Measurements from ENCODE around the gene FSTL5. TPM values are rescaled to one million over a fixed set of nuclear protein-coding genes. Genes with fewer than 3 reads are reported as not detected.
A peak's percentile ranks its signal among the peaks of the same experiment; 100 is the strongest.

FSTL5 gene
- total RNA-seq, 1 experiment from 2014 or later, result not detected

DNA sequence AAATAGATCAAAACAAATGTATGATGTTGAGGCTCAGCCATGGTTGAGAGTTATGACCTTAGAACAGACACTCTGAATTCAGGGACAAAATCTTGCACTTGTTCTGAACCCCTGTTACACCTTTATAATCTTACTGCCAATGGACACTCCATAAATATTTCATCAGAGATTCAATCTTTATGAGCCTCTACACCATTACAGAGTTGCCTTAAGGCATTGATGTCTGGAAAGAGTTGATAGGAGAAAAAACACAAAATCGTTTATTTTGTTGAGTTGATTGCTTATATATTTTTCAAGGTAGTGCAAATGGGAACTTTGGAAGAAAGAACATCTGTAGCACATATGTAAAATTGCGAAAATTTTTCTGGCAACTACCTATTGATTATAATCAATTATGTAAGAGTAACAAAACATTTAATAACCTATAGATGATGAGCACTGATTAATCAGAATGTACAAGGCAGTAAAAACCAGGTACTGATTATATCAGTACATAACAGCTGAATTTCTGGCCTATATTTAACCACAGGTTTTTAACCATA is 568.5 kb downstream of the FSTL5 start:
- H4K20me1 ChIP-seq (ENCODE audit: insufficient read depth), result no peaks in the 10 kb centered on the region
- intact Hi-C loops (cut with micrococcal nuclease), result no loop called here
- no peaks in the 10 kb centered on the region for H3K9me2 ChIP-seq (ENCODE audit: insufficient read depth)
- ChIA-PET POLR2A (no interaction called here), CTCF (no interaction called here), RAD21 (ENCODE audit: low non-redundant PET in 1 of 2, low total read pairs in 2 of 2, uncharacterized antibody in 2 of 2, unreplicated experiment in 2 of 2) (no interaction called here)
- no peak overlapping the region for H3K4me3 ChIP-seq (replicated peaks in 1 of 2; ENCODE audit: low read depth in 1 of 2, low read length in 2 of 2)
- BruUV-seq (replicated peaks), result no TSS peak
- peak overlapping the region; percentile 83 for H2AFZ ChIP-seq (ENCODE audit: low read depth, low read length, poor library complexity, severe bottlenecking)
- no peak overlapping the region for H3K27ac ChIP-seq (ENCODE audit: low read depth, low read length)
- no peak overlapping the region for H3K9ac ChIP-seq (ENCODE audit: low read length)
- H3K27me3 ChIP-seq (ENCODE audit: insufficient read depth, low read length), result no peaks in the 10 kb centered on the region
- H3K4me1 ChIP-seq (ENCODE audit: control insufficient read depth in 1 of 2, insufficient read depth in 2 of 2, low read length in 2 of 2), result no peaks in the 10 kb centered on the region
- H3K9me3 ChIP-seq (ENCODE audit: control insufficient read depth in 1 of 2, insufficient read depth in 1 of 2, low read depth in 1 of 2, low read length in 2 of 2), result no peaks in the 10 kb centered on the region
- no peaks in the 10 kb centered on the region for H3K36me3 ChIP-seq (ENCODE audit: control insufficient read depth in 1 of 2, insufficient read depth in 2 of 2, low read length in 2 of 2)
- H3K79me2 ChIP-seq (ENCODE audit: insufficient read depth, low read length), result no peaks in the 10 kb centered on the region
- no peak for DNase-seq (ENCODE audit: low read depth, low spot score)
- H3K4me2 ChIP-seq (ENCODE audit: low read length), result no peak overlapping the region
- TF ChIP-seq EZH2 (IDR thresholded peaks at IDR 0.05) (no peak), RAD21 (IDR thresholded peaks at IDR 0.05; ENCODE audit: low read depth) (no peak), FOSL1 (IDR thresholded peaks at IDR 0.05; ENCODE audit: low read depth) (no peak), ELF1 (IDR thresholded peaks at IDR 0.05; ENCODE audit: borderline replicate concordance, low read depth) (no peak), JUND (IDR thresholded peaks at IDR 0.05) (no peak)
- TF ChIP-seq, protein P1, sequence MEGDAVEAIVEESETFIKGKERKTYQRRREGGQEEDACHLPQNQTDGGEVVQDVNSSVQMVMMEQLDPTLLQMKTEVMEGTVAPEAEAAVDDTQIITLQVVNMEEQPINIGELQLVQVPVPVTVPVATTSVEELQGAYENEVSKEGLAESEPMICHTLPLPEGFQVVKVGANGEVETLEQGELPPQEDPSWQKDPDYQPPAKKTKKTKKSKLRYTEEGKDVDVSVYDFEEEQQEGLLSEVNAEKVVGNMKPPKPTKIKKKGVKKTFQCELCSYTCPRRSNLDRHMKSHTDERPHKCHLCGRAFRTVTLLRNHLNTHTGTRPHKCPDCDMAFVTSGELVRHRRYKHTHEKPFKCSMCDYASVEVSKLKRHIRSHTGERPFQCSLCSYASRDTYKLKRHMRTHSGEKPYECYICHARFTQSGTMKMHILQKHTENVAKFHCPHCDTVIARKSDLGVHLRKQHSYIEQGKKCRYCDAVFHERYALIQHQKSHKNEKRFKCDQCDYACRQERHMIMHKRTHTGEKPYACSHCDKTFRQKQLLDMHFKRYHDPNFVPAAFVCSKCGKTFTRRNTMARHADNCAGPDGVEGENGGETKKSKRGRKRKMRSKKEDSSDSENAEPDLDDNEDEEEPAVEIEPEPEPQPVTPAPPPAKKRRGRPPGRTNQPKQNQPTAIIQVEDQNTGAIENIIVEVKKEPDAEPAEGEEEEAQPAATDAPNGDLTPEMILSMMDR (IDR thresholded peaks at IDR 0.05 in 2 of 3, conservative IDR thresholded peaks at IDR 0.05 in 1 of 3; ENCODE audit: borderline replicate concordance in 1 of 3, insufficient read depth in 1 of 3, low read depth in 2 of 3, low read length in 2 of 3), result no peak
- TF ChIP-seq, protein P2, sequence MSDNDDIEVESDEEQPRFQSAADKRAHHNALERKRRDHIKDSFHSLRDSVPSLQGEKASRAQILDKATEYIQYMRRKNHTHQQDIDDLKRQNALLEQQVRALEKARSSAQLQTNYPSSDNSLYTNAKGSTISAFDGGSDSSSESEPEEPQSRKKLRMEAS (IDR thresholded peaks at IDR 0.05), result no peak
- ATAC-seq, result no peak

DNA sequence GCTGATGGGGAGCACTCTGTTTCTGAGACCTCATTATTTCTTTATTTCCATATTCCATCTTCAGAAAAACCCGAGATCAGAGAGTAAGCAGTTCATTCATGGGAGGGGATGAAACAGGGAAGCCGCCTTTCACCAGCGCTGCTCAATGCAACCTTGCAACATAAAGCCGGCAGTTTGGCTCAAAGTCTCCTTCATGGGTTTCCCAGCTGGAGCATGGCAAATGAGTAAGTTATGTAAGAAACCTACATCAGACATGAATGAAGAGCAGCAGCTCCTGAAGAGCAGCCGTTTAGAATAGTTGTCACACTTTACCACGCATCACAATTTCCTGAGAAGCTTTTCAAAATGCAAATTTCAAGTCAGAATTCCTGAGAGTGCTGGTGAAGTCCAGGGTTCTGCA is 578.8 kb downstream of the FSTL5 start:
- Histone ChIP-seq H3K4me2 (ENCODE audit: low read length) (no peak overlapping the region), H3K27me3 (ENCODE audit: insufficient read depth, low read length) (no peaks in the 10 kb centered on the region), H3K4me1 (ENCODE audit: control insufficient read depth in 1 of 2, insufficient read depth in 2 of 2, low read length in 2 of 2) (no peaks in the 10 kb centered on the region), H4K20me1 (ENCODE audit: insufficient read depth) (no peaks in the 10 kb centered on the region), H3K79me2 (ENCODE audit: insufficient read depth, low read length) (no peaks in the 10 kb centered on the region), H3K9me2 (ENCODE audit: insufficient read depth) (no peaks in the 10 kb centered on the region), H3K27ac (ENCODE audit: low read depth, low read length) (no peak overlapping the region), H3K4me3 (replicated peaks in 1 of 2; ENCODE audit: low read depth in 1 of 2, low read length in 2 of 2) (no peak overlapping the region), H2AFZ (ENCODE audit: low read depth, low read length, poor library complexity, severe bottlenecking) (no peak overlapping the region), H3K9me3 (ENCODE audit: control insufficient read depth in 1 of 2, insufficient read depth in 1 of 2, low read depth in 1 of 2, low read length in 2 of 2) (no peaks in the 10 kb centered on the region), H3K9ac (ENCODE audit: low read length) (no peak overlapping the region), H3K36me3 (ENCODE audit: control insufficient read depth in 1 of 2, insufficient read depth in 2 of 2, low read length in 2 of 2) (no peaks in the 10 kb centered on the region)
- DNase-seq (ENCODE audit: low read depth, low spot score) (no peak), ATAC-seq (no peak)
- RAD21 ChIA-PET (ENCODE audit: low non-redundant PET in 1 of 2, low total read pairs in 2 of 2, uncharacterized antibody in 2 of 2, unreplicated experiment in 2 of 2), result no interaction called here
- CTCF ChIA-PET, result no interaction called here
- BruUV-seq (replicated peaks), result no TSS peak
- POLR2A ChIA-PET, result no interaction called here
- TF ChIP-seq FOSL1 (IDR thresholded peaks at IDR 0.05; ENCODE audit: low read depth) (no peak), CBX3 (IDR thresholded peaks at IDR 0.05; ENCODE audit: low read depth) (no peak), ELF1 (IDR thresholded peaks at IDR 0.05; ENCODE audit: borderline replicate concordance, low read depth) (no peak), CEBPB (IDR thresholded peaks at IDR 0.05; ENCODE audit: low read depth) (no peak), EGR1 (IDR thresholded peaks at IDR 0.05; ENCODE audit: low read depth) (no peak), YY1 (IDR thresholded peaks at IDR 0.05; ENCODE audit: extremely low read depth, insufficient replicate concordance, low read depth, low read length) (no peak), POLR2AphosphoS5 (IDR thresholded peaks at IDR 0.05; ENCODE audit: low read depth, low read length) (no peak), RAD21 (IDR thresholded peaks at IDR 0.05; ENCODE audit: low read depth) (no peak), SP1 (IDR thresholded peaks at IDR 0.05; ENCODE audit: low read depth) (no peak), EZH2 (IDR thresholded peaks at IDR 0.05) (no peak), ZFX (IDR thresholded peaks at IDR 0.05) (no peak), ZNF274 (IDR thresholded peaks at IDR 0.05; ENCODE audit: low read depth, low read length) (no peak), SRF (IDR thresholded peaks at IDR 0.05; ENCODE audit: low read depth) (no peak)
- TF ChIP-seq, protein P2 (IDR thresholded peaks at IDR 0.05), result no peak
- TF ChIP-seq, protein P3, sequence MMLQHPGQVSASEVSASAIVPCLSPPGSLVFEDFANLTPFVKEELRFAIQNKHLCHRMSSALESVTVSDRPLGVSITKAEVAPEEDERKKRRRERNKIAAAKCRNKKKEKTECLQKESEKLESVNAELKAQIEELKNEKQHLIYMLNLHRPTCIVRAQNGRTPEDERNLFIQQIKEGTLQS (IDR thresholded peaks at IDR 0.05), result no peak
- TF ChIP-seq, protein P1 (IDR thresholded peaks at IDR 0.05 in 2 of 3, conservative IDR thresholded peaks at IDR 0.05 in 1 of 3; ENCODE audit: borderline replicate concordance in 1 of 3, insufficient read depth in 1 of 3, low read depth in 2 of 3, low read length in 2 of 3), result no peak
- intact Hi-C loops (cut with micrococcal nuclease), result no loop called here
